Liver (tissue), 9 donors: ENCODE measurements around the gene DGKQ. TPM values are rescaled to one million over a fixed set of nuclear protein-coding genes. Genes with fewer than 3 reads are reported as not detected.

ENCODE experiments used
- DNase-seq: peaks from one replicate; pipeline ENCODE4 v3.0.0-alpha.2; 2017; ENCODE audit warnings: low spot score
- H3K27ac ChIP-seq, 2 donors: one replicate each; pipeline ENCODE4 v1.7.0; 2013; ENCODE audit warnings: inconsistent platforms in 2 of 2, low read length in 2 of 2, control low read depth in 1 of 2, low read depth in 1 of 2, mild to moderate bottlenecking in 1 of 2
- H3K27me3 ChIP-seq, 4 donors: one replicate each; pipeline versions ENCODE4 v1.6.1 to v1.7.0; 2013; ENCODE audit warnings: low read length in 3 of 4, inconsistent platforms in 1 of 4, mild to moderate bottlenecking in 1 of 4, moderate library complexity in 1 of 4; ENCODE audit not compliant: control insufficient read depth in 4 of 4, insufficient read depth in 4 of 4
- H3K36me3 ChIP-seq, 4 donors: one replicate each; pipeline versions ENCODE4 v1.6.1 to v1.7.0; 2013; ENCODE audit warnings: low read length in 3 of 4, mild to moderate bottlenecking in 3 of 4, low read depth in 1 of 4, moderate library complexity in 1 of 4; ENCODE audit not compliant: control insufficient read depth in 4 of 4, insufficient read depth in 3 of 4
- H3K4me1 ChIP-seq, 4 donors: one replicate each; pipeline versions ENCODE4 v1.6.1 to v1.7.0; 2013; ENCODE audit warnings: low read length in 3 of 4, mild to moderate bottlenecking in 3 of 4, moderate library complexity in 1 of 4; ENCODE audit not compliant: control insufficient read depth in 4 of 4, insufficient read depth in 4 of 4
- H3K4me3 ChIP-seq, 3 donors: one replicate each; pipeline versions ENCODE4 v1.6.1 to v1.7.0; 2013; ENCODE audit warnings: low read length in 3 of 3, control low read depth in 1 of 3, low read depth in 1 of 3, mild to moderate bottlenecking in 1 of 3
- H3K9ac ChIP-seq, 2 donors: one replicate each; pipeline ENCODE4 v1.7.0; 2013; ENCODE audit warnings: low read length in 2 of 2, mild to moderate bottlenecking in 2 of 2, moderate library complexity in 2 of 2, control low read depth in 1 of 2, low read depth in 1 of 2
- H3K9me3 ChIP-seq, 4 donors: one replicate each; pipeline versions ENCODE4 v1.6.1 to v1.7.0; 2013; ENCODE audit warnings: low read length in 3 of 4; ENCODE audit not compliant: control insufficient read depth in 4 of 4
- ATF3 ChIP-seq: IDR thresholded peaks from 2 replicates; pipeline ENCODE4 v1.6.1; 2016; ENCODE audit warnings: antibody characterized with exemption
- EGR1 ChIP-seq, 2 donors: IDR thresholded peaks; 2 replicates each; pipeline ENCODE4 v1.6.1; 2016 to 2018; ENCODE audit warnings: antibody characterized with exemption in 2 of 2, low read depth in 2 of 2
- FOXA1 ChIP-seq: IDR thresholded peaks from 2 replicates; pipeline ENCODE4 v1.6.1; 2016; ENCODE audit warnings: antibody characterized with exemption
- FOXA2 ChIP-seq: IDR thresholded peaks from 2 replicates; pipeline ENCODE4 v1.6.1; 2016; ENCODE audit warnings: antibody characterized with exemption
- GABPA ChIP-seq, 2 donors: IDR thresholded peaks in 1 of 2; conservative IDR thresholded peaks in 1 of 2; 2 replicates each; pipeline ENCODE4 v1.6.1; 2016; ENCODE audit warnings: antibody characterized with exemption in 2 of 2, mild to moderate bottlenecking in 1 of 2, moderate library complexity in 1 of 2
- HNF4A ChIP-seq, 2 donors: conservative IDR thresholded peaks; 2 replicates each; pipeline ENCODE4 v1.6.1; 2016; ENCODE audit warnings: antibody characterized with exemption in 2 of 2, mild to moderate bottlenecking in 2 of 2
- HNF4G ChIP-seq: IDR thresholded peaks from 2 replicates; pipeline ENCODE4 v1.6.1; 2016; ENCODE audit warnings: antibody characterized with exemption
- JUND ChIP-seq, 2 donors: IDR thresholded peaks; 2 replicates each; pipeline ENCODE4 v1.6.1; 2016; ENCODE audit warnings: antibody characterized with exemption in 2 of 2
- MAX ChIP-seq: IDR thresholded peaks from 2 replicates; pipeline ENCODE4 v1.6.1; 2016; ENCODE audit warnings: antibody characterized with exemption
- NR2F2 ChIP-seq: IDR thresholded peaks from 2 replicates; pipeline ENCODE4 v1.6.1; 2016; ENCODE audit warnings: antibody characterized with exemption
- RAD21 ChIP-seq, 2 donors: IDR thresholded peaks; 2 replicates each; pipeline ENCODE4 v1.6.1; 2016; ENCODE audit warnings: antibody characterized with exemption in 2 of 2, mild to moderate bottlenecking in 2 of 2
- REST ChIP-seq: IDR thresholded peaks from 2 replicates; pipeline ENCODE4 v1.6.1; 2016; ENCODE audit warnings: antibody characterized with exemption, mild to moderate bottlenecking
- RXRA ChIP-seq, 2 donors: IDR thresholded peaks; 2 replicates each; pipeline ENCODE4 v1.6.1; 2017 to 2018; ENCODE audit warnings: antibody characterized with exemption in 2 of 2, mild to moderate bottlenecking in 1 of 2
- SP1 ChIP-seq: IDR thresholded peaks from 2 replicates; pipeline ENCODE4 v1.6.1; 2018; ENCODE audit warnings: antibody characterized with exemption, mild to moderate bottlenecking
- TAF1 ChIP-seq: conservative IDR thresholded peaks from 2 replicates; pipeline ENCODE4 v1.6.1; 2016; ENCODE audit warnings: antibody characterized with exemption, mild to moderate bottlenecking
- YY1 ChIP-seq: IDR thresholded peaks from 2 replicates; pipeline ENCODE4 v1.6.1; 2016; ENCODE audit warnings: antibody characterized with exemption, mild to moderate bottlenecking
- ZBTB33 ChIP-seq: IDR thresholded peaks from 2 replicates; pipeline ENCODE4 v1.6.1; 2016; ENCODE audit warnings: antibody characterized with exemption
- WGBS: extraction: QIAGEN DNeasy Blood & Tissue Kit; methylation state at CpG from one replicate; pipeline ENCODE4 v1.1.7; 2013; 5-methylcytosine and 5-hydroxymethylcytosine counted together
- polyA plus RNA-seq, 2 donors: library from polyadenylated mRNA; stranded (reverse) in 1 of 2; unstranded in 1 of 2; fragments of 200-250 nt in 1 of 2; fragments of >200 nt in 1 of 2; fragmentation: Nextera tagmentation in 1 of 2; extraction: Ambion mirVana in 1 of 2; gene quantifications; one replicate each; pipeline versions ENCODE4 v1.2.1 to v1.2.3, GENCODE V29; 2013 to 2015
- total RNA-seq, 2 donors: library from RNA; depleted of rRNA; stranded (reverse); fragments of >200 nt; gene quantifications; one replicate each; pipeline ENCODE4 v1.2.3, GENCODE V29; 2014
- TF ChIP-seq, protein P1 (sequence below): fragments of 150-350 bp; IDR thresholded peaks from 2 replicates; pipeline ENCODE4 v1.5.1; 2017; ENCODE audit warnings: improper control_type of control experiment, low read depth, low read length; ENCODE audit not compliant: missing input control
- donor health status: healthy.
- donor health status: healthy.
- donor health status: healthy.
- donor health status: healthy.
- donor health status: healthy.

DGKQ gene
- total and polyA plus RNA-seq, 4 donors = 1.5 to 8.8 (median 3.6) TPM

DNA sequence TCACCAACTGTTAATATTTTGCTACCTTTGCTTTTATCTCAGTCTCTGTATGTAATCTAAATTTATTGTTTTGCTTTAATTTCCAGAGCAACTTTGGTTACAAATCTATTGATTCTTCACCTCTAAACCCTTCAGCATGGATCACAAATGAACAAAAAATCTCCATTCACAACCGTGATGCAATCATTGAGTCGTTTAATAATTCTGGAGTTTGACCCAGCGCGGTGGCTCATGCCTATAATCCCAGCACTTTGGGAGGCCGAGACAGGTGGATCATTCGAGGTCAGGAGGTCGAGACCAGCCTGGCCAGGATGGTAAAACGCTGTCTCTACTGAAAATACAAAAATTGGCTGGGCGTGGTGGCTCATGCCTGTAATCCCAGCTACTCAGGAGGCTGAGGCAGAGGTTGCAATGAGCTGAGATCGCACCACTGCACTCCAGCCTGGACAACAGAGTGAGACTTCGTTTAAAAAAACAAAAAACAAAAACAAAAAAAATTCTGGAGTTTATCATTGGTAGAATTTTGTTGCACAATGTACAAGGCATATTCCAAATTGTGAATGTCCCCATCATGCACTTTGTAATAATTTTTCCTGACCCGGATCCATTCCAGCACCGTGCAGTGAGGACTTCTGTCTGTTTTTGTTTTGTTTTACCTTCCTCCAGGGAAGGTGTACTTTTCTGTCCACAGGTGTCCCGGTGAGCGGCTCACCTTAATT, 11.1 kb upstream of the DGKQ start:
- peak overlapping the region; percentile 22 to 34 for H3K27ac ChIP-seq
- H3K4me1 ChIP-seq = peaks cover 11 to 44% (median 32%) of the 10 kb centered on the region in 4 donors
- 34% methylated on average over 15 of the region's 15 CpGs for WGBS

More for the DNA sequence above, 11.1 kb upstream of the DGKQ start:
- no peak overlapping the region for H3K9ac ChIP-seq
- TF ChIP-seq YY1 = peak; percentile 11
- TF ChIP-seq JUND (IDR thresholded peaks at IDR 0.05) = peak in 1 of 2 donors; percentile 23
- TF ChIP-seq HNF4A (conservative IDR thresholded peaks at IDR 0.05) = peak; percentile 76 to 78
- no peak for TF ChIP-seq GABPA (IDR thresholded peaks at IDR 0.05 in 1 of 2, conservative IDR thresholded peaks at IDR 0.05 in 1 of 2)
- peak; percentile 52 to 77 for TF ChIP-seq RXRA (IDR thresholded peaks at IDR 0.05)
- no peak for TF ChIP-seq FOXA2
- peak; percentile 41 for TF ChIP-seq HNF4G
- TF ChIP-seq, protein P1, sequence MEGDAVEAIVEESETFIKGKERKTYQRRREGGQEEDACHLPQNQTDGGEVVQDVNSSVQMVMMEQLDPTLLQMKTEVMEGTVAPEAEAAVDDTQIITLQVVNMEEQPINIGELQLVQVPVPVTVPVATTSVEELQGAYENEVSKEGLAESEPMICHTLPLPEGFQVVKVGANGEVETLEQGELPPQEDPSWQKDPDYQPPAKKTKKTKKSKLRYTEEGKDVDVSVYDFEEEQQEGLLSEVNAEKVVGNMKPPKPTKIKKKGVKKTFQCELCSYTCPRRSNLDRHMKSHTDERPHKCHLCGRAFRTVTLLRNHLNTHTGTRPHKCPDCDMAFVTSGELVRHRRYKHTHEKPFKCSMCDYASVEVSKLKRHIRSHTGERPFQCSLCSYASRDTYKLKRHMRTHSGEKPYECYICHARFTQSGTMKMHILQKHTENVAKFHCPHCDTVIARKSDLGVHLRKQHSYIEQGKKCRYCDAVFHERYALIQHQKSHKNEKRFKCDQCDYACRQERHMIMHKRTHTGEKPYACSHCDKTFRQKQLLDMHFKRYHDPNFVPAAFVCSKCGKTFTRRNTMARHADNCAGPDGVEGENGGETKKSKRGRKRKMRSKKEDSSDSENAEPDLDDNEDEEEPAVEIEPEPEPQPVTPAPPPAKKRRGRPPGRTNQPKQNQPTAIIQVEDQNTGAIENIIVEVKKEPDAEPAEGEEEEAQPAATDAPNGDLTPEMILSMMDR = no peak
- no peak for TF ChIP-seq MAX
- TF ChIP-seq EGR1 (IDR thresholded peaks at IDR 0.05; ENCODE audit: low read depth in 2 of 2) = no peak
- TF ChIP-seq NR2F2 = peak; percentile 30
- no peak for TF ChIP-seq REST
- peak; percentile 88 for TF ChIP-seq ATF3
- peak; percentile 77 for TF ChIP-seq SP1
- TF ChIP-seq RAD21 (IDR thresholded peaks at IDR 0.05) = peak in 1 of 2 donors; percentile 41
- TF ChIP-seq FOXA1 = no peak
- no peak for TF ChIP-seq TAF1
- TF ChIP-seq ZBTB33 = no peak
- no peaks in the 10 kb centered on the region for H3K9me3 ChIP-seq
- H3K36me3 ChIP-seq = no peaks in the 10 kb centered on the region
- H3K27me3 ChIP-seq = no peaks in the 10 kb centered on the region
- H3K4me3 ChIP-seq = no peak overlapping the region
- no peak for DNase-seq
